B cell (primary cell): ENCODE measurements around the gene PLXNB2. TPM values are rescaled to one million over a fixed set of nuclear protein-coding genes. Genes with fewer than 3 reads are reported as not detected.

Experiments
- ATAC-seq: fragments of 200-7000 bp; cut with Tn5 transposase; one replicate; pipeline ENCODE4 v1.10.0; 2021; ENCODE audit warnings: low read depth, mild to moderate bottlenecking, moderate number of reproducible peaks, moderate library complexity
- CTCF ChIA-PET: fragments of 350-600 bp; sonication (Branson Sonifier 250); formaldehyde crosslinking; loops from one replicate; lab custom pipeline; 2021; ENCODE audit warnings: antibody characterized with exemption, inconsistent platforms; lab: Charles Lee
- POLR2A ChIA-PET: fragments of 350-600 bp; sonication (Branson Sonifier 250); formaldehyde crosslinking; loops from one replicate; lab custom pipeline; 2021; ENCODE audit warnings: antibody characterized with exemption; lab: Charles Lee
- DNase-seq: peaks from one replicate; pipeline ENCODE4 v3.0.0; 2013
- H2AFZ ChIP-seq: 2 replicates; pipeline ENCODE4 v1.6.1; 2012; ENCODE audit warnings: mild to moderate bottlenecking, low read depth, low read length; ENCODE audit not compliant: insufficient read depth, poor library complexity, severe bottlenecking
- H3K27ac ChIP-seq, 2 donors: 1 replicate in 1 of 2; 2 replicates in 1 of 2; pipeline ENCODE4 v1.5.1; 2012 to 2013; ENCODE audit warnings: low read length in 2 of 2, mild to moderate bottlenecking in 2 of 2, moderate library complexity in 1 of 2
- H3K27me3 ChIP-seq, 4 experiments: fragments of 200-600 bp in 1 of 4; sonication (generic) in 1 of 4; replicated peaks in 1 of 4; 1 replicate in 2 of 4; 2 replicates in 2 of 4; pipeline versions ENCODE4 v1.6.1 to v1.7.0; 2013 to 2016; ENCODE audit warnings: low read length in 3 of 4, mild to moderate bottlenecking in 2 of 4, mixed read lengths in 1 of 4, moderate library complexity in 1 of 4; ENCODE audit not compliant: insufficient read depth in 4 of 4, control insufficient read depth in 3 of 4; ENCODE audit errors: control extremely low read depth in 1 of 4
- H3K36me3 ChIP-seq, 2 experiments: replicated peaks in 1 of 2; 1 replicate in 1 of 2; 2 replicates in 1 of 2; pipeline versions ENCODE4 v1.6.1 to v1.7.1; 2013; ENCODE audit warnings: low read length in 1 of 2; ENCODE audit not compliant: insufficient read depth in 2 of 2, control insufficient read depth in 1 of 2; ENCODE audit errors: control extremely low read depth in 1 of 2, extremely low read depth in 1 of 2
- H3K4me1 ChIP-seq, 2 donors: fragments of 200-600 bp in 1 of 2; sonication (generic) in 1 of 2; 1 replicate in 1 of 2; 2 replicates in 1 of 2; pipeline versions ENCODE4 v1.5.1 to v1.6.1; 2013 to 2017; ENCODE audit warnings: low read length in 2 of 2; ENCODE audit not compliant: control insufficient read depth in 2 of 2, insufficient read depth in 2 of 2
- H3K4me2 ChIP-seq: replicated peaks from 2 replicates; pipeline ENCODE3; 2012; ENCODE audit warnings: mild to moderate bottlenecking, low read depth, low read length; ENCODE audit not compliant: poor library complexity, severe bottlenecking
- H3K4me3 ChIP-seq, 5 experiments: fragments of 200-600 bp in 1 of 5; sonication (generic) in 1 of 5; 1 replicate in 3 of 5; 2 replicates in 2 of 5; pipeline versions ENCODE4 v1.5.1 to v1.7.0; 2011 to 2016; ENCODE audit warnings: low read length in 4 of 5, mild to moderate bottlenecking in 4 of 5, low read depth in 2 of 5, control low read depth in 1 of 5, moderate library complexity in 1 of 5; ENCODE audit not compliant: insufficient read depth in 1 of 5; ENCODE audit errors: control extremely low read depth in 1 of 5, extremely low read depth in 1 of 5
- H3K79me2 ChIP-seq: fragments of 200-600 bp; sonication (generic); one replicate; pipeline ENCODE4 v1.6.0; 2016; ENCODE audit warnings: low read length; ENCODE audit not compliant: control insufficient read depth, insufficient read depth
- H3K9ac ChIP-seq: fragments of 200-600 bp; sonication (generic); 2 replicates; pipeline ENCODE4 v1.6.1; 2017; ENCODE audit warnings: mild to moderate bottlenecking, low read length, moderate library complexity
- H3K9me3 ChIP-seq, 3 donors: one replicate each; pipeline versions ENCODE4 v1.6.1 to v1.7.1; 2013; ENCODE audit warnings: low read length in 2 of 3; ENCODE audit not compliant: control insufficient read depth in 2 of 3, insufficient read depth in 1 of 3; ENCODE audit errors: control extremely low read depth in 1 of 3
- H4K20me1 ChIP-seq: 2 replicates; pipeline ENCODE4 v1.6.0; 2012; ENCODE audit warnings: mild to moderate bottlenecking, low read length; ENCODE audit not compliant: insufficient read depth, control insufficient read depth, poor library complexity, severe bottlenecking
- H3K27ac Mint-ChIP-seq: one replicate; pipeline ENCODE4 v1.8.0; 2021; ENCODE audit warnings: mixed read lengths
- H3K27me3 Mint-ChIP-seq: one replicate; pipeline ENCODE4 v1.8.0; 2021; ENCODE audit warnings: mixed read lengths
- H3K4me1 Mint-ChIP-seq: one replicate; pipeline ENCODE4 v1.8.0; 2021; ENCODE audit warnings: mixed read lengths
- H3K4me3 Mint-ChIP-seq: one replicate; pipeline ENCODE4 v1.8.0; 2021; ENCODE audit warnings: mixed read lengths
- H3K9me3 Mint-ChIP-seq: one replicate; pipeline ENCODE4 v1.8.0; 2022; ENCODE audit warnings: mixed read lengths; ENCODE audit not compliant: insufficient read depth
- EZH2 ChIP-seq: IDR thresholded peaks from 2 replicates; pipeline ENCODE4 v1.6.1; 2012; ENCODE audit warnings: borderline replicate concordance, low read depth, mild to moderate bottlenecking, moderate library complexity, low read length; ENCODE audit not compliant: insufficient read depth, poor library complexity, severe bottlenecking
- whole genome bisulfite sequencing: methylation state at CpG from one replicate; pipeline ENCODE4 v1.1.5; 2013; ENCODE audit warnings: missing lambda C conversion rate; ENCODE audit not compliant: insufficient coverage; 5-methylcytosine and 5-hydroxymethylcytosine counted together
- intact Hi-C: fragments of 100-400 bp; cut with micrococcal nuclease; formaldehyde crosslinking; loops from one replicate; pipeline ENCODE4 v1.10.0; 2022
- polyA plus RNA-seq: library from polyadenylated mRNA; depleted of rRNA; stranded (reverse); fragments of >200 nt; gene quantifications from 2 replicates; pipeline ENCODE4 v1.2.3, GENCODE V29; 2012
- total RNA-seq, 2 donors: library from RNA; stranded (reverse); fragments of 120-200 nt in 1 of 2; gene quantifications; 1 replicate in 1 of 2; 2 replicates in 1 of 2; pipeline versions ENCODE4 v1.2.3 to v1.2.4, GENCODE V29; 2013 to 2022
- TF ChIP-seq, protein P1 (sequence below): fragments of 200-600 bp; IDR thresholded peaks from one replicate; pipeline ENCODE4 v1.8.0; 2022; ENCODE audit warnings: antibody characterized with exemption, mild to moderate bottlenecking

PLXNB2 gene
- total and polyA plus RNA-seq, 2 donors (not counting 1 experiment from before 2014, with no cell fraction given) = 5.2 to 31.4 TPM

DNA sequence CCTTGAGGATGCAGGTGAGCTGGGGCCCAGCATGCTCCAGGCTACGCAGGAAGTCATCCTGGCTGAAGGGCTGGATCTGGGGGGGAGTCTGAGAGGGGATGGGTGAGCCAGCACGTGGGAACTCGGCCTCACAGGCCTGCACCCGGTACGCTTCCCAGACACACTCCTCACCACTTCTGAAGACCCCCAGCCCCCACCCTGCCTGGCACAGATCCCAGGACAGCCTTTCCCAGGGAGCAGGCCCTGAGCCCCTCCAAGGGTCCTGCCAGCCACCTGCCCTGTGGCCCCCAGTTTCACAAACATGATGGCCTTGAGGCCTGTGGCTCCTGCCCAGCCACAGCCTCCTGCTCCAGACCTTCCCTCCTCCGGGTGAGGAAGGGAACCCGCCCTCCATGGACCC lies 5.6 kb upstream of the PLXNB2 start:
- POLR2A ChIA-PET = interaction anchor here (0.9 to 7.0 kb wide), 2 partner anchors 10 to 20 kb away, joined by 3 to 61 read pairs; no protein-coding TSS in a partner anchor
- intact Hi-C loops = no loop called here
- whole genome bisulfite sequencing = 100% methylated on average over 2 of the region's 7 CpGs
- Histone ChIP-seq H4K20me1 (no peaks in the 10 kb centered on the region), H2AFZ (no peak overlapping the region), H3K9ac (no peak overlapping the region), H3K4me3 (no peak overlapping the region), H3K9me3 (peaks cover 0 to 2% (median 0%) of the 10 kb centered on the region in 3 donors), H3K4me2 (no peak overlapping the region), H3K4me1 (peaks cover 35 to 60% of the 10 kb centered on the region in 2 donors), H3K36me3 (no peaks in the 10 kb centered on the region), H3K27ac (no peak overlapping the region), H3K27me3 (peaks cover 0 to 2% (median 0%) of the 10 kb centered on the region in 4 experiments), H3K79me2 (no peaks in the 10 kb centered on the region)
- no peak for TF ChIP-seq EZH2
- H3K4me3 Mint-ChIP-seq = no peak overlapping the region
- no peak overlapping the region for H3K27ac Mint-ChIP-seq
- H3K27me3 Mint-ChIP-seq = no peaks in the 10 kb centered on the region
- ATAC-seq (no peak), DNase-seq (no peak)
- CTCF ChIA-PET = no interaction called here
- no peaks in the 10 kb centered on the region for H3K9me3 Mint-ChIP-seq
- peaks cover 34% of the 10 kb centered on the region for H3K4me1 Mint-ChIP-seq

DNA sequence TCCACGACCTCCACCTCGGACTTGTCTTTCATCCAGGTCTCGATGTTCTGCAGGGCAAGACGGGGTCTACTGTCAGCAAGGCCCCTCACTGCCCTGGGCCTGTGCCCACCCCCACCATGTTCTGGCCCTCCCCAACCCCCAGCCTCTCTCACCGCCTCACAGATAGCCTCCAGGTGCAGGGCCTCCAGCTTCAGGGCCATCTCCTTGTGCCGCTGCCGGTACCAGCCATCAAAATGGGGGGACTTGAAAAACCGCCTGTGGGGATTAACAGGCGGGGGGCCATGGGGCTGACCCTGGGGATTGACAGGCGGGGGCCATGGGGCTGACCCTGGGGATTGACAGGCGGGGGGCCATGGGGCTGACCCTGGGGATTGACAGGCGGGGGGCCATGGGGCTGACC lies 4.9 kb upstream of the PLXNB2 start:
- no peak for TF ChIP-seq EZH2
- TF ChIP-seq, protein P1, sequence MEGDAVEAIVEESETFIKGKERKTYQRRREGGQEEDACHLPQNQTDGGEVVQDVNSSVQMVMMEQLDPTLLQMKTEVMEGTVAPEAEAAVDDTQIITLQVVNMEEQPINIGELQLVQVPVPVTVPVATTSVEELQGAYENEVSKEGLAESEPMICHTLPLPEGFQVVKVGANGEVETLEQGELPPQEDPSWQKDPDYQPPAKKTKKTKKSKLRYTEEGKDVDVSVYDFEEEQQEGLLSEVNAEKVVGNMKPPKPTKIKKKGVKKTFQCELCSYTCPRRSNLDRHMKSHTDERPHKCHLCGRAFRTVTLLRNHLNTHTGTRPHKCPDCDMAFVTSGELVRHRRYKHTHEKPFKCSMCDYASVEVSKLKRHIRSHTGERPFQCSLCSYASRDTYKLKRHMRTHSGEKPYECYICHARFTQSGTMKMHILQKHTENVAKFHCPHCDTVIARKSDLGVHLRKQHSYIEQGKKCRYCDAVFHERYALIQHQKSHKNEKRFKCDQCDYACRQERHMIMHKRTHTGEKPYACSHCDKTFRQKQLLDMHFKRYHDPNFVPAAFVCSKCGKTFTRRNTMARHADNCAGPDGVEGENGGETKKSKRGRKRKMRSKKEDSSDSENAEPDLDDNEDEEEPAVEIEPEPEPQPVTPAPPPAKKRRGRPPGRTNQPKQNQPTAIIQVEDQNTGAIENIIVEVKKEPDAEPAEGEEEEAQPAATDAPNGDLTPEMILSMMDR = no peak
- H3K4me3 Mint-ChIP-seq = no peak overlapping the region
- Histone ChIP-seq H3K4me1 (peaks cover 38 to 60% of the 10 kb centered on the region in 2 donors), H3K27me3 (peaks cover 0 to 5% (median 0%) of the 10 kb centered on the region in 4 experiments), H3K36me3 (no peaks in the 10 kb centered on the region), H2AFZ (no peak overlapping the region), H3K79me2 (no peaks in the 10 kb centered on the region), H4K20me1 (no peaks in the 10 kb centered on the region), H3K9ac (no peak overlapping the region), H3K4me3 (no peak overlapping the region), H3K9me3 (peaks cover 0 to 2% (median 0%) of the 10 kb centered on the region in 3 donors), H3K4me2 (no peak overlapping the region), H3K27ac (no peak overlapping the region)
- ATAC-seq = no peak
- ChIA-PET CTCF (interaction anchor here (0.9 kb wide), 1 partner anchor 60 kb away, joined by 3 read pairs; no protein-coding TSS in a partner anchor), POLR2A (interaction anchor here (0.9 to 1.1 kb wide), 2 partner anchors 9 to 12 kb away, joined by 3 read pairs; no protein-coding TSS in a partner anchor)
- intact Hi-C loops = no loop called here
- H3K27ac Mint-ChIP-seq = no peak overlapping the region
- no peaks in the 10 kb centered on the region for H3K27me3 Mint-ChIP-seq
- no peak for DNase-seq
- peaks cover 30% of the 10 kb centered on the region for H3K4me1 Mint-ChIP-seq
- WGBS = 96% methylated on average over 4 of the region's 12 CpGs
- no peaks in the 10 kb centered on the region for H3K9me3 Mint-ChIP-seq
